OCI-LY7 (cell line): ENCODE data around the gene CCDC57.

Experiments
- CTCF ChIP-seq: fragments of 200-600 bp; sonication (generic); conservative IDR thresholded peaks from 2 replicates; pipeline ENCODE4 v1.5.1; 2014; ENCODE audit warnings: mild to moderate bottlenecking, antibody characterized with exemption, low read length, moderate library complexity, mixed read lengths
- EZH2phosphoT487 ChIP-seq: fragments of 200-600 bp; sonication (generic); IDR thresholded peaks from 2 replicates; pipeline ENCODE4 v1.6.1; 2018; ENCODE audit warnings: low read depth, borderline replicate concordance, mild to moderate bottlenecking, mixed run types, antibody characterized with exemption, low read length, moderate library complexity, mixed read lengths

DNA sequence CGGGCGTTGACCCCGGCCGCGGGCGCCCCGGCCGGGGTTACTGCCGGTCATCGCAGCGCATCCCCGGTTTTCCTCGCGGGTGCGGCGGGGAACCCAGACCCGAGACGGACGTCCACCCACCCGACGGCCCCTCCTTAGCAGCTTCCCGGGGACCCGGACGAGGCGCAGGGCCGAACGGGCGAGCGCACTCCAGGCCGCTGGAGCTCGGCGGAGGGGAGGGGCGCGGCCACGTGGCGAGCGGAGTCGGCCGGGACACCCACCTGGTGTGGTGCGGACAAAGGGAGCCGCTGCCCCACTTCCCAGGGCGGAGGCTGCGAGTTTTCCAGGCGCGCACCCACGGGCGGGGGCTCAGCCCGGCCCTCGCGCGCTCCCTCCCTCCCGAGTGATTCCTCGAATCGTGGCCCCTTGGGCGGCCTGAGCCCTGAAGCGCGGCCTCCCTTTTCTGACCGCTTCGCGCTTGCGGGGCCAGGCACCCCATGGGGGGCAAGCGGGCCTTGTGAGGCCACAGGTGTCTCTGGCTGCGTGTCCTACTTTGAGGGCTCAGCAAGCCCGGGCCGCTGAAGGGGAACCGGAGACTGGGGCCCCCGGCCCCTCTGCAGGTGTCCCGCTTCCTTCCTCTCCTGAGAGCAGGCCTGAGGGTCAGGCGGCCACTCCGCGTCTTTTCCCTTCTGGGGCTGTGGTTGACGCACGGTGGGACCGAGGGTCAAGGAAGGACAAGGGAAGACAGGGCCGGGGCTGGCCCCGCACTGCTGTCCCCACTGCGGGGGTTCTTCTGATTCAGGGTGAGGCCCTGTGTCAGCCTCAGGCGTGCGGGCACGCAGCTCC, 113.5 kb downstream of the CCDC57 start:
- TF ChIP-seq CTCF: no peak
- TF ChIP-seq EZH2phosphoT487: no peak
